VCaP (cell line): Measurements from ENCODE around the gene TAPBPL.

Experiments
- H3K27ac ChIP-seq: fragments of 450-650 bp; 2 replicates; pipeline ENCODE4 v1.5.1; 2017
- CTCF ChIP-seq: fragments of 450-650 bp; conservative IDR thresholded peaks from 2 replicates; pipeline ENCODE4 v1.5.1; 2017; ENCODE audit warnings: mild to moderate bottlenecking, moderate library complexity

The TAPBPL gene

GRCh38 chr12:6438345-6438744 lies 13.5 kb upstream of the TAPBPL start:
- TF ChIP-seq CTCF: no peak
- no peak overlapping the region for H3K27ac ChIP-seq

- H3K27ac ChIP-seq: no peak overlapping the region
Observed at GRCh38 chr12:6440391-6440790, 11.5 kb upstream of the TAPBPL start.

GRCh38 chr12:6442836-6443235 lies 9.0 kb upstream of the TAPBPL start:
- TF ChIP-seq CTCF: no peak
- no peak overlapping the region for H3K27ac ChIP-seq

More at GRCh38 chr12:6440391-6440790, 11.5 kb upstream of the TAPBPL start:
- no peak for TF ChIP-seq CTCF

- no peak overlapping the region for H3K27ac ChIP-seq
- TF ChIP-seq CTCF: no peak
Observed at GRCh38 chr12:6443361-6443983, 8.4 kb upstream of the TAPBPL start.

GRCh38 chr12:6444031-6444430 lies 7.8 kb upstream of the TAPBPL start:
- TF ChIP-seq CTCF: no peak
- H3K27ac ChIP-seq: no peak overlapping the region

GRCh38 chr12:6444704-6445688 lies 6.8 kb upstream of the TAPBPL start, which contains the start of gene CD27:
Gene CD27, plus strand, starts transcription at chr12:6444955. Its CDS starts 141 bp downstream, at chr12:6445096.
- TF ChIP-seq CTCF: no peak
- H3K27ac ChIP-seq: no peak within 1 kb of the TSS

GRCh38 chr12:6450091-6450868 lies 1.6 kb upstream of the TAPBPL start:
- peak overlapping the region; percentile 99 for H3K27ac ChIP-seq
- no peak for TF ChIP-seq CTCF
